Vagina (tissue), 2 donors: ENCODE data around the gene DGKI.

ENCODE experiments used
- CTCF ChIP-seq, 3 experiments: fragments of 450-650 bp in 2 of 3; fragments of 200-600 bp in 1 of 3; sonication (generic) in 1 of 3; IDR thresholded peaks; one replicate each; pipeline ENCODE4 v1.5.1; 2017 to 2019; ENCODE audit warnings: antibody characterized with exemption in 3 of 3, mild to moderate bottlenecking in 2 of 3, moderate library complexity in 2 of 3
- POLR2A ChIP-seq, 2 donors: fragments of 450-650 bp; IDR thresholded peaks; one replicate each; pipeline ENCODE4 v1.6.1; 2017; ENCODE audit warnings: antibody characterized with exemption in 2 of 2, mild to moderate bottlenecking in 2 of 2, moderate library complexity in 2 of 2
- POLR2AphosphoS5 ChIP-seq, 2 donors: sonication (generic); formaldehyde crosslinking; IDR thresholded peaks; one replicate each; pipeline ENCODE4 v1.9.0; 2017; ENCODE audit warnings: antibody characterized with exemption in 2 of 2, mild to moderate bottlenecking in 2 of 2, low read depth in 1 of 2; ENCODE audit not compliant: insufficient read depth in 1 of 2

GRCh38 chr7:137454767-137455166, 392.0 kb downstream of the DGKI start:
- no peak for TF ChIP-seq CTCF (IDR thresholded peaks at IDR 0.05)
- no peak for TF ChIP-seq POLR2A (IDR thresholded peaks at IDR 0.05)
- TF ChIP-seq POLR2AphosphoS5 (IDR thresholded peaks at IDR 0.05; ENCODE audit: insufficient read depth in 1 of 2, low read depth in 1 of 2) = no peak
